K562 (cell line): ENCODE measurements around the gene SPAG16. TPM values are rescaled to one million over a fixed set of nuclear protein-coding genes. Genes with fewer than 3 reads are reported as not detected.

Experiments used
- ATAC-seq: fragments of 200-7000 bp; cut with Tn5 transposase; 3 replicates; pipeline ENCODE4 v1.9.1; 2020; ENCODE audit warnings: moderate library complexity
- BruUV-seq: library from RNA; stranded (reverse); fragments of 400-500 nt; replicated peaks from 2 replicates; lab custom pipeline; 2021; lab: Mats Ljungman, UMichigan
- CTCF ChIA-PET: fragments of 300-600 bp; formaldehyde crosslinking; extraction: SDS; loops from one replicate; lab custom pipeline; 2021; ENCODE audit warnings: low intra/inter-chr PET ratio; lab: Yijun Ruan, JAX
- POLR2A ChIA-PET: fragments of 300-600, 350-650 bp; sonication (Branson Sonifier 250); formaldehyde crosslinking; extraction: SDS; loops from one replicate; lab custom pipeline; 2021; ENCODE audit warnings: antibody characterized with exemption, inconsistent platforms; lab: Yijun Ruan, JAX
- DNase-seq, 4 experiments: peaks; one replicate each; pipeline versions ENCODE4 v3.0.0 to v3.0.0-alpha.2; 2011 to 2018; ENCODE audit warnings: low spot score in 3 of 4, mixed read lengths in 3 of 4; ENCODE audit errors: extremely low read depth in 1 of 4
- FAIRE-seq: peaks from 2 replicates; lab custom pipeline; 2011; peaks lifted over from hg19 to GRCh38; lab: Jason Lieb, UNC
- H2AFZ ChIP-seq: 2 replicates; pipeline ENCODE4 v1.6.0; 2011; ENCODE audit warnings: low read depth, low read length, control low read depth, inconsistent platforms
- H3K27ac ChIP-seq: fragments of 200-600 bp; 3 replicates; pipeline ENCODE4 v1.8.0; 2011; ENCODE audit warnings: low read depth, mild to moderate bottlenecking, control low read depth, inconsistent platforms, low read length, moderate library complexity, mixed read lengths; ENCODE audit errors: extremely low read depth
- H3K27me3 ChIP-seq, 2 experiments: fragments of 300-600 bp in 1 of 2; 2 replicates in 1 of 2; 3 replicates in 1 of 2; pipeline versions ENCODE4 v1.6.0 to v1.8.0; 2011; ENCODE audit warnings: inconsistent platforms in 2 of 2, low read length in 2 of 2, mild to moderate bottlenecking in 1 of 2, mixed read lengths in 1 of 2, moderate library complexity in 1 of 2; ENCODE audit not compliant: control insufficient read depth in 2 of 2, insufficient read depth in 2 of 2
- H3K36me3 ChIP-seq: fragments of 300-600 bp; 3 replicates; pipeline ENCODE4 v1.8.0; 2011; ENCODE audit warnings: mild to moderate bottlenecking, low read length, inconsistent platforms; ENCODE audit not compliant: control insufficient read depth, insufficient read depth
- H3K4me1 ChIP-seq, 2 experiments: fragments of 200-600 bp in 1 of 2; replicated peaks in 1 of 2; 2 replicates in 1 of 2; 3 replicates in 1 of 2; pipeline versions ENCODE4 v1.5.1 to v1.8.0; 2011; ENCODE audit warnings: inconsistent platforms in 2 of 2, low read length in 2 of 2, mild to moderate bottlenecking in 1 of 2, mixed read lengths in 1 of 2, moderate library complexity in 1 of 2; ENCODE audit not compliant: control insufficient read depth in 2 of 2, insufficient read depth in 2 of 2
- H3K4me2 ChIP-seq: 2 replicates; pipeline ENCODE4 v1.6.1; 2011; ENCODE audit warnings: low read length, control low read depth, inconsistent platforms, mixed read lengths; ENCODE audit not compliant: insufficient read depth
- H3K4me3 ChIP-seq: fragments of 200-600 bp; sonication (generic), shearing (Covaris generic); 2 replicates; pipeline ENCODE4 v1.5.1; 2016; ENCODE audit warnings: control low read depth, inconsistent platforms
- H3K79me2 ChIP-seq: fragments of 200-600 bp; 3 replicates; pipeline ENCODE4 v1.8.0; 2011; ENCODE audit warnings: low read length, inconsistent platforms; ENCODE audit not compliant: control insufficient read depth, insufficient read depth
- H3K9ac ChIP-seq, 2 experiments: 2 replicates each; pipeline versions ENCODE4 v1.6.0 to v1.6.1; 2011; ENCODE audit warnings: low read depth in 2 of 2, low read length in 2 of 2, control low read depth in 1 of 2, inconsistent platforms in 1 of 2, mild to moderate bottlenecking in 1 of 2, mixed read lengths in 1 of 2; ENCODE audit not compliant: insufficient read depth in 1 of 2
- H3K9me1 ChIP-seq: one replicate; pipeline ENCODE4 v1.6.0; 2011; ENCODE audit warnings: inconsistent platforms, mild to moderate bottlenecking, low read length, moderate library complexity; ENCODE audit not compliant: control insufficient read depth, insufficient read depth
- H3K9me3 ChIP-seq: replicated peaks from 2 replicates; pipeline ENCODE4 v1.5.1; 2011; ENCODE audit warnings: low read depth, low read length, inconsistent platforms; ENCODE audit not compliant: control insufficient read depth, insufficient read depth
- H4K20me1 ChIP-seq: replicated peaks from 2 replicates; pipeline ENCODE4 v1.6.1; 2011; ENCODE audit warnings: low read length, inconsistent platforms, mixed read lengths; ENCODE audit not compliant: control insufficient read depth, insufficient read depth
- CC2D1A ChIP-seq: fragments of 450-650 bp; IDR thresholded peaks from 2 replicates; pipeline ENCODE4 v1.6.1; 2017; ENCODE audit warnings: mild to moderate bottlenecking
- CHD2 ChIP-seq: IDR thresholded peaks from 2 replicates; pipeline ENCODE4 v1.6.1; 2011; ENCODE audit warnings: low read depth, low read length
- ETV1 ChIP-seq: fragments of 450-650 bp; conservative IDR thresholded peaks from 2 replicates; pipeline ENCODE4 v1.6.1; 2016; ENCODE audit warnings: missing genetic modification characterization, control low read depth, low read depth, missing compliant biosample characterization
- HNRNPH1 ChIP-seq: fragments of 200-400 bp; formaldehyde crosslinking; optimal IDR thresholded peaks from 2 replicates; pipeline ENCODE3; 2017; ENCODE audit warnings: low read depth, mild to moderate bottlenecking, low read length, moderate library complexity
- HNRNPLL ChIP-seq: fragments of 200-400 bp; formaldehyde crosslinking; IDR thresholded peaks from 2 replicates; pipeline ENCODE4 v1.6.1; 2017; ENCODE audit warnings: low read length, low read depth, mild to moderate bottlenecking; ENCODE audit not compliant: poor library complexity, severe bottlenecking
- HOMEZ ChIP-seq: fragments of 250-450 bp; sonication (Bioruptor Pico); IDR thresholded peaks from 2 replicates; pipeline ENCODE4 v1.4.0; 2020; ENCODE audit warnings: mild to moderate bottlenecking, moderate library complexity
- PRMT5 ChIP-seq: sonication (generic); formaldehyde crosslinking; IDR thresholded peaks from 2 replicates; pipeline ENCODE4 v1.5.0; 2020; ENCODE audit warnings: missing genetic modification reagents
- TCF7 ChIP-seq: sonication (generic); IDR thresholded peaks from 2 replicates; pipeline ENCODE4 v1.6.1; 2016; ENCODE audit warnings: antibody characterized with exemption, borderline replicate concordance
- THAP12 ChIP-seq: fragments of 250-450 bp; sonication (Bioruptor Pico); IDR thresholded peaks from 2 replicates; pipeline ENCODE4 v1.9.0; 2021; ENCODE audit warnings: mild to moderate bottlenecking, inconsistent platforms
- USF2 ChIP-seq: sonication (generic); formaldehyde crosslinking; IDR thresholded peaks from 2 replicates; pipeline ENCODE4 v1.5.0; 2020; ENCODE audit warnings: missing genetic modification reagents
- ZNF324 ChIP-seq: fragments of 250-450 bp; sonication (Bioruptor Pico); IDR thresholded peaks from 2 replicates; pipeline ENCODE4 v1.4.0; 2020; ENCODE audit warnings: mild to moderate bottlenecking
- ZNF655 ChIP-seq: fragments of 250-450 bp; sonication (Bioruptor Pico); IDR thresholded peaks from 2 replicates; pipeline ENCODE4 v1.5.0; 2021
- ZNF778 ChIP-seq: fragments of 450-650 bp; formaldehyde crosslinking; IDR thresholded peaks from 2 replicates; pipeline ENCODE4 v1.4.0; 2020; ENCODE audit warnings: mild to moderate bottlenecking, moderate library complexity
- ZZZ3 ChIP-seq: fragments of 450-650 bp; IDR thresholded peaks from 2 replicates; pipeline ENCODE4 v1.6.1; 2016; ENCODE audit warnings: antibody characterized with exemption, mild to moderate bottlenecking, moderate library complexity
- WGBS: fragments of 100-300 bp; shearing (Covaris generic); methylation state at CpG from one replicate; pipeline ENCODE4 v1.1.6; 2016; ENCODE audit warnings: low coverage, mixed read lengths; ENCODE audit not compliant: insufficient coverage; ENCODE audit errors: missing lambda C conversion rate; 5-methylcytosine and 5-hydroxymethylcytosine counted together
- in situ Hi-C: fragments of 300-500 bp; cut with MboI; formaldehyde crosslinking; loops from 4 replicates; pipeline ENCODE4 v1.15.0; 2018; ENCODE audit warnings: inconsistent platforms, mixed read lengths
- intact Hi-C: fragments of 100-400 bp; cut with micrococcal nuclease; formaldehyde crosslinking; loops from 2 replicates; pipeline ENCODE4 v1.14.2; 2022
- polyA plus RNA-seq, 8 experiments: library from polyadenylated mRNA; depleted of rRNA in 4 of 8; stranded (reverse) in 5 of 8; unstranded in 3 of 8; fragments of >200 nt; fragmentation: Nextera tagmentation in 2 of 8; fragmentation: Illumina TruSeq in 1 of 8; extraction: Ambion mirVana in 2 of 8; extraction: Trizol in 1 of 8; gene quantifications; 2 replicates each; pipeline versions ENCODE4 v1.2.1 to v1.2.3, GENCODE V29; 2011 to 2014; ENCODE audit warnings: inconsistent platforms in 1 of 8, missing spikeins in 1 of 8
- total RNA-seq, 7 experiments: library from RNA; depleted of rRNA in 6 of 7; stranded (reverse); fragments of >200 nt in 6 of 7; fragmentation: Illumina TruSeq in 2 of 7; extraction: Trizol in 2 of 7; gene quantifications; 2 replicates each; pipeline versions ENCODE4 v1.2.1 to v1.2.3, GENCODE V29; 2011 to 2021; ENCODE audit warnings: low replicate concordance in 1 of 7

SPAG16 gene
- total and polyA plus RNA-seq, 9 of the 15 experiments (the other 6 are each of a cell fraction or from before 2014, with no cell fraction given), result 0.98 to 5.9 (median 3.5) TPM

- Histone ChIP-seq H3K4me2 (no peak overlapping the region), H4K20me1 (no peaks in the 10 kb centered on the region), H3K27me3 (no peaks in the 10 kb centered on the region), H3K9me1 (no peaks in the 10 kb centered on the region), H3K79me2 (no peaks in the 10 kb centered on the region), H2AFZ (no peak overlapping the region), H3K36me3 (no peaks in the 10 kb centered on the region), H3K4me3 (no peak overlapping the region), H3K4me1 (no peaks in the 10 kb centered on the region), H3K27ac (no peak overlapping the region), H3K9ac (no peak overlapping the region), H3K9me3 (no peaks in the 10 kb centered on the region)
- no peak for TF ChIP-seq HNRNPLL
- no peak for TF ChIP-seq ZNF324 (CRISPR knock-in tag)
- no peak for TF ChIP-seq ETV1 (tag)
- no peak for TF ChIP-seq THAP12 (CRISPR knock-in tag)
- TF ChIP-seq PRMT5 (CRISPR knock-in tag), result no peak
- TF ChIP-seq CC2D1A, result no peak
- TF ChIP-seq ZNF655, result no peak
- TF ChIP-seq CHD2, result no peak
- TF ChIP-seq ZZZ3, result no peak
- no peak for TF ChIP-seq HOMEZ (CRISPR knock-in tag)
- TF ChIP-seq USF2 (CRISPR knock-in tag), result no peak
- no peak for TF ChIP-seq HNRNPH1
- no peak for TF ChIP-seq TCF7
- no peak for TF ChIP-seq ZNF778 (CRISPR knock-in tag)
- POLR2A ChIA-PET, result no interaction called here
- intact Hi-C loops, result no loop called here
- in situ Hi-C loops, result no loop called here
- BruUV-seq, result no TSS peak
- no peak for DNase-seq
- 0% methylated on average over 1 of the region's 1 CpG for WGBS
- no peak for FAIRE-seq
- CTCF ChIA-PET, result no interaction called here
- no peak for ATAC-seq
Measured at GRCh38 chr2:213537579-213537978, 253.3 kb downstream of the SPAG16 start.
